Testis (tissue), 2 donors: Measurements from ENCODE around the gene EPB41L4A.

Experiments
- CTCF ChIP-seq, 3 experiments: fragments of 450-650 bp in 2 of 3; fragments of 200-600 bp in 1 of 3; sonication (generic) in 1 of 3; IDR thresholded peaks; one replicate each; pipeline ENCODE4 v1.5.1; 2016 to 2019; ENCODE audit warnings: antibody characterized with exemption in 3 of 3, mild to moderate bottlenecking in 2 of 3, moderate library complexity in 1 of 3
- POLR2A ChIP-seq: fragments of 450-650 bp; IDR thresholded peaks from one replicate; pipeline ENCODE4 v1.6.1; 2017; ENCODE audit warnings: antibody characterized with exemption, mild to moderate bottlenecking, moderate library complexity

GRCh38 chr5:112267231-112267630 is 151.8 kb downstream of the EPB41L4A start:
- TF ChIP-seq CTCF (IDR thresholded peaks at IDR 0.05) (no peak), POLR2A (no peak)
